WTC11 (cell line): Measurements from ENCODE around the gene ZNF600.

Experiments used
- CREM ChIP-seq: sonication (generic); formaldehyde crosslinking; IDR thresholded peaks from 2 replicates; pipeline ENCODE4 v1.8.1; 2022; ENCODE audit warnings: mild to moderate bottlenecking, missing genetic modification reagents, moderate library complexity
- CTCF ChIP-seq: fragments of 200-600 bp; IDR thresholded peaks from 2 replicates; pipeline ENCODE4 v1.8.0; 2022; ENCODE audit warnings: antibody characterized with exemption
- ELF4 ChIP-seq: sonication (generic); formaldehyde crosslinking; IDR thresholded peaks from 2 replicates; pipeline ENCODE4 v1.8.1; 2022; ENCODE audit warnings: low read depth, mild to moderate bottlenecking, moderate library complexity, missing genetic modification reagents
- GABPB1 ChIP-seq: sonication (generic); formaldehyde crosslinking; IDR thresholded peaks from 2 replicates; pipeline ENCODE4 v1.8.1; 2023; ENCODE audit warnings: mild to moderate bottlenecking, missing genetic modification reagents
- JAZF1 ChIP-seq: fragments of 250-450 bp; sonication (Bioruptor Pico); IDR thresholded peaks from 2 replicates; pipeline ENCODE4 v1.9.0; 2021; ENCODE audit warnings: moderate library complexity, mild to moderate bottlenecking, inconsistent platforms
- MAX ChIP-seq: sonication (generic); formaldehyde crosslinking; IDR thresholded peaks from 2 replicates; pipeline ENCODE4 v1.8.0; 2022; ENCODE audit warnings: mild to moderate bottlenecking, missing genetic modification reagents
- NR1H2 ChIP-seq: sonication (generic); formaldehyde crosslinking; IDR thresholded peaks from 2 replicates; pipeline ENCODE4 v1.9.0; 2021; ENCODE audit warnings: mild to moderate bottlenecking, moderate library complexity, missing genetic modification reagents
- TF ChIP-seq, protein P1 (sequence below): sonication (generic); formaldehyde crosslinking; IDR thresholded peaks from 2 replicates; pipeline ENCODE4 v1.8.0; 2022; ENCODE audit warnings: mild to moderate bottlenecking, missing genetic modification reagents
- TF ChIP-seq, protein P2 (sequence below): sonication (generic); formaldehyde crosslinking; conservative IDR thresholded peaks from 2 replicates; pipeline ENCODE4 v1.8.1; 2022; ENCODE audit warnings: mild to moderate bottlenecking, missing genetic modification reagents

GRCh38 chr19:52722062-52723003, 64.3 kb downstream of the ZNF600 start:
- no peak for TF ChIP-seq CTCF
- TF ChIP-seq GABPB1 (CRISPR knock-in tag): no peak
- TF ChIP-seq MAX (CRISPR knock-in tag): no peak
- TF ChIP-seq, protein P1, sequence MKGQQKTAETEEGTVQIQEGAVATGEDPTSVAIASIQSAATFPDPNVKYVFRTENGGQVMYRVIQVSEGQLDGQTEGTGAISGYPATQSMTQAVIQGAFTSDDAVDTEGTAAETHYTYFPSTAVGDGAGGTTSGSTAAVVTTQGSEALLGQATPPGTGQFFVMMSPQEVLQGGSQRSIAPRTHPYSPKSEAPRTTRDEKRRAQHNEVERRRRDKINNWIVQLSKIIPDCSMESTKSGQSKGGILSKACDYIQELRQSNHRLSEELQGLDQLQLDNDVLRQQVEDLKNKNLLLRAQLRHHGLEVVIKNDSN (CRISPR knock-in tag): no peak
- no peak for TF ChIP-seq CREM (CRISPR knock-in tag)
- TF ChIP-seq, protein P2, sequence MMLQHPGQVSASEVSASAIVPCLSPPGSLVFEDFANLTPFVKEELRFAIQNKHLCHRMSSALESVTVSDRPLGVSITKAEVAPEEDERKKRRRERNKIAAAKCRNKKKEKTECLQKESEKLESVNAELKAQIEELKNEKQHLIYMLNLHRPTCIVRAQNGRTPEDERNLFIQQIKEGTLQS (CRISPR knock-in tag): no peak
- no peak for TF ChIP-seq ELF4 (CRISPR knock-in tag)
- TF ChIP-seq JAZF1: no peak
- TF ChIP-seq NR1H2 (CRISPR knock-in tag): no peak
